Vagina (tissue), 2 donors: ENCODE data around the gene TRAPPC3L. TPM values are rescaled to one million over a fixed set of nuclear protein-coding genes. Genes with fewer than 3 reads are reported as not detected.

Experiments
- DNase-seq, 2 donors: peaks; one replicate each; pipeline ENCODE4 v3.0.0-alpha.2; 2017; ENCODE audit errors: extremely low spot score in 2 of 2
- H3K27ac ChIP-seq: fragments of 200-600 bp; sonication (generic); one replicate; pipeline ENCODE4 v1.5.1; 2019
- H3K27me3 ChIP-seq: fragments of 200-600 bp; sonication (generic); one replicate; pipeline ENCODE4 v1.5.1; 2019
- H3K36me3 ChIP-seq, 2 donors: fragments of 200-600 bp; sonication (generic); one replicate each; pipeline ENCODE4 v1.5.1; 2017 to 2019
- H3K4me1 ChIP-seq: fragments of 200-600 bp; sonication (generic); one replicate; pipeline ENCODE4 v1.5.1; 2019
- H3K4me3 ChIP-seq, 2 donors: fragments of 200-600 bp; sonication (generic); 1 replicate in 1 of 2; 2 replicates in 1 of 2; pipeline ENCODE4 v1.5.1; 2016 to 2019
- H3K9me3 ChIP-seq: fragments of 200-600 bp; sonication (generic); one replicate; pipeline ENCODE4 v1.5.1; 2019
- CTCF ChIP-seq, 3 experiments: fragments of 450-650 bp in 2 of 3; fragments of 200-600 bp in 1 of 3; sonication (generic) in 1 of 3; IDR thresholded peaks; one replicate each; pipeline ENCODE4 v1.5.1; 2017 to 2019; ENCODE audit warnings: antibody characterized with exemption in 3 of 3, mild to moderate bottlenecking in 2 of 3, moderate library complexity in 2 of 3
- POLR2A ChIP-seq, 2 donors: fragments of 450-650 bp; IDR thresholded peaks; one replicate each; pipeline ENCODE4 v1.6.1; 2017; ENCODE audit warnings: antibody characterized with exemption in 2 of 2, mild to moderate bottlenecking in 2 of 2, moderate library complexity in 2 of 2
- POLR2AphosphoS5 ChIP-seq, 2 donors: sonication (generic); formaldehyde crosslinking; IDR thresholded peaks; one replicate each; pipeline ENCODE4 v1.9.0; 2017; ENCODE audit warnings: antibody characterized with exemption in 2 of 2, mild to moderate bottlenecking in 2 of 2, low read depth in 1 of 2; ENCODE audit not compliant: insufficient read depth in 1 of 2
- intact Hi-C: fragments of 100-400 bp; cut with DNase I; formaldehyde crosslinking; loops from one replicate; pipeline ENCODE4 v1.15.1; 2023
- total RNA-seq: library from RNA; depleted of rRNA; stranded (reverse); fragments of >200 nt; gene quantifications from one replicate; pipeline ENCODE4 v1.2.3, GENCODE V29; 2016

TRAPPC3L gene
- total RNA-seq, 1 donor from 2014 or later: not detected

- H3K27ac ChIP-seq: no peak within 1 kb of the TSS
- no peak for DNase-seq
- H3K36me3 ChIP-seq: no peaks in the 10 kb centered on the region
- H3K27me3 ChIP-seq: no peaks in the 10 kb centered on the region
- H3K4me3 ChIP-seq: no peak within 1 kb of the TSS
- TF ChIP-seq POLR2AphosphoS5 (IDR thresholded peaks at IDR 0.05; ENCODE audit: insufficient read depth in 1 of 2, low read depth in 1 of 2): no peak
- no peak for TF ChIP-seq CTCF (IDR thresholded peaks at IDR 0.05)
- no peak for TF ChIP-seq POLR2A (IDR thresholded peaks at IDR 0.05)
- no peaks in the 10 kb centered on the region for H3K9me3 ChIP-seq
- H3K4me1 ChIP-seq: no peaks in the 10 kb centered on the region
- intact Hi-C loops: no loop called here
Observed at GRCh38 chr6:116553451-116553850, 8.0 kb upstream of the TRAPPC3L start, which contains the start of gene CALHM4. CALHM4 (plus strand) TSS chr6:116553751; CDS start chr6:116553794, 43 bp downstream.

- no peak for DNase-seq
- TF ChIP-seq POLR2AphosphoS5 (IDR thresholded peaks at IDR 0.05; ENCODE audit: insufficient read depth in 1 of 2, low read depth in 1 of 2) (no peak), POLR2A (IDR thresholded peaks at IDR 0.05) (no peak), CTCF (IDR thresholded peaks at IDR 0.05) (no peak)
- intact Hi-C loops: no loop called here
Observed at GRCh38 chr6:116550796-116551195, 5.3 kb upstream of the TRAPPC3L start.

GRCh38 chr6:116547358-116547757, 1.9 kb upstream of the TRAPPC3L start:
- H3K36me3 ChIP-seq: no peaks in the 10 kb centered on the region
- H3K4me1 ChIP-seq: no peaks in the 10 kb centered on the region
- DNase-seq: no peak
- no peak overlapping the region for H3K4me3 ChIP-seq
- intact Hi-C loops: no loop called here
- TF ChIP-seq CTCF (IDR thresholded peaks at IDR 0.05) (no peak), POLR2A (IDR thresholded peaks at IDR 0.05) (no peak), POLR2AphosphoS5 (IDR thresholded peaks at IDR 0.05; ENCODE audit: insufficient read depth in 1 of 2, low read depth in 1 of 2) (no peak)
- no peaks in the 10 kb centered on the region for H3K9me3 ChIP-seq
- H3K27me3 ChIP-seq: no peaks in the 10 kb centered on the region
- H3K27ac ChIP-seq: no peak overlapping the region

More at GRCh38 chr6:116550796-116551195, 5.3 kb upstream of the TRAPPC3L start:
- Histone ChIP-seq H3K4me3 (no peak overlapping the region), H3K36me3 (no peaks in the 10 kb centered on the region), H3K4me1 (no peaks in the 10 kb centered on the region), H3K9me3 (no peaks in the 10 kb centered on the region), H3K27me3 (no peaks in the 10 kb centered on the region), H3K27ac (no peak overlapping the region)

- no peak overlapping the region for H3K4me3 ChIP-seq
- TF ChIP-seq POLR2A (IDR thresholded peaks at IDR 0.05) (no peak), CTCF (IDR thresholded peaks at IDR 0.05) (no peak), POLR2AphosphoS5 (IDR thresholded peaks at IDR 0.05; ENCODE audit: insufficient read depth in 1 of 2, low read depth in 1 of 2) (no peak)
- H3K36me3 ChIP-seq: no peaks in the 10 kb centered on the region
- DNase-seq: no peak
- H3K27ac ChIP-seq: no peak overlapping the region
- H3K9me3 ChIP-seq: no peaks in the 10 kb centered on the region
- intact Hi-C loops: no loop called here
- H3K27me3 ChIP-seq: no peaks in the 10 kb centered on the region
- H3K4me1 ChIP-seq: no peaks in the 10 kb centered on the region
Observed at GRCh38 chr6:116543149-116543548, 2.3 kb downstream of the TRAPPC3L start.

- no peaks in the 10 kb centered on the region for H3K4me1 ChIP-seq
- no peak for TF ChIP-seq CTCF (IDR thresholded peaks at IDR 0.05)
- no peak for TF ChIP-seq POLR2AphosphoS5 (IDR thresholded peaks at IDR 0.05; ENCODE audit: insufficient read depth in 1 of 2, low read depth in 1 of 2)
- TF ChIP-seq POLR2A (IDR thresholded peaks at IDR 0.05): no peak
- no peaks in the 10 kb centered on the region for H3K9me3 ChIP-seq
- H3K4me3 ChIP-seq: no peak overlapping the region
- intact Hi-C loops: no loop called here
- no peak for DNase-seq
- no peaks in the 10 kb centered on the region for H3K36me3 ChIP-seq
- H3K27ac ChIP-seq: no peak overlapping the region
- no peaks in the 10 kb centered on the region for H3K27me3 ChIP-seq
Observed at GRCh38 chr6:116542426-116542825, 3.1 kb downstream of the TRAPPC3L start.
